Mesenchymal stem cell (in vitro differentiated cells and primary cell): ENCODE results near the gene SRD5A3.

ENCODE experiments used
- DNase-seq: peaks from one replicate; pipeline ENCODE4 v3.0.0-alpha.2; 2013
- H2AFZ ChIP-seq: one replicate; pipeline ENCODE4 v1.6.1; 2013; ENCODE audit warnings: low read depth, mild to moderate bottlenecking, control low read depth, inconsistent platforms, low read length, moderate library complexity
- H2AK5ac ChIP-seq: 2 replicates; pipeline ENCODE4 v1.6.1; 2013; ENCODE audit warnings: low read length, moderate library complexity, mild to moderate bottlenecking, inconsistent platforms; ENCODE audit not compliant: severe bottlenecking
- H2BK120ac ChIP-seq: one replicate; pipeline ENCODE4 v1.6.1; 2013; ENCODE audit warnings: low read depth, mild to moderate bottlenecking, inconsistent platforms, low read length, moderate library complexity
- H2BK12ac ChIP-seq, 2 experiments: one replicate each; pipeline ENCODE4 v1.6.1; 2013; ENCODE audit warnings: inconsistent platforms in 2 of 2, low read length in 2 of 2, mild to moderate bottlenecking in 2 of 2, moderate library complexity in 2 of 2, control low read depth in 1 of 2
- H2BK15ac ChIP-seq: one replicate; pipeline ENCODE4 v1.6.1; 2013; ENCODE audit warnings: mild to moderate bottlenecking, low read depth, inconsistent platforms; ENCODE audit not compliant: poor library complexity, severe bottlenecking
- H2BK5ac ChIP-seq: 2 replicates; pipeline ENCODE4 v1.6.1; 2013; ENCODE audit warnings: low read depth, mild to moderate bottlenecking, low read length, control low read depth, inconsistent platforms; ENCODE audit not compliant: poor library complexity, severe bottlenecking
- H3K14ac ChIP-seq, 2 experiments: one replicate each; pipeline ENCODE4 v1.6.1; 2013; ENCODE audit warnings: inconsistent platforms in 2 of 2, low read length in 2 of 2, control low read depth in 1 of 2, mild to moderate bottlenecking in 1 of 2, moderate library complexity in 1 of 2
- H3K18ac ChIP-seq, 2 experiments: one replicate each; pipeline ENCODE4 v1.6.1; 2013; ENCODE audit warnings: inconsistent platforms in 2 of 2, low read length in 2 of 2, control low read depth in 1 of 2, low read depth in 1 of 2, mild to moderate bottlenecking in 1 of 2
- H3K23ac ChIP-seq, 2 experiments: one replicate each; pipeline ENCODE4 v1.6.1; 2013; ENCODE audit warnings: inconsistent platforms in 2 of 2, low read length in 2 of 2, mild to moderate bottlenecking in 2 of 2, moderate library complexity in 2 of 2, control low read depth in 1 of 2
- H3K27ac ChIP-seq: 2 replicates; pipeline ENCODE4 v1.5.1; 2013; ENCODE audit warnings: mild to moderate bottlenecking, moderate library complexity, low read length, control low read depth, inconsistent platforms; ENCODE audit not compliant: poor library complexity, severe bottlenecking
- H3K27me3 ChIP-seq, 2 experiments: 2 replicates each; pipeline versions ENCODE4 v1.6.1 to v1.7.0; 2013; ENCODE audit warnings: low read length in 2 of 2, mild to moderate bottlenecking in 2 of 2, moderate library complexity in 2 of 2, control low read depth in 1 of 2, inconsistent platforms in 1 of 2; ENCODE audit not compliant: control insufficient read depth in 1 of 2, insufficient read depth in 1 of 2
- H3K36me3 ChIP-seq, 2 experiments: 2 replicates each; pipeline versions ENCODE4 v1.6.1 to v1.7.0; 2013; ENCODE audit warnings: low read length in 2 of 2, control low read depth in 1 of 2, inconsistent platforms in 1 of 2, low read depth in 1 of 2, mild to moderate bottlenecking in 1 of 2; ENCODE audit not compliant: insufficient read depth in 2 of 2, control insufficient read depth in 1 of 2
- H3K4ac ChIP-seq, 2 experiments: one replicate each; pipeline ENCODE4 v1.6.1; 2013; ENCODE audit warnings: inconsistent platforms in 2 of 2, low read length in 2 of 2, mild to moderate bottlenecking in 2 of 2, moderate library complexity in 2 of 2, control low read depth in 1 of 2, low read depth in 1 of 2
- H3K4me1 ChIP-seq: 2 replicates; pipeline ENCODE4 v1.6.1; 2013; ENCODE audit warnings: low read depth, low read length, control low read depth; ENCODE audit not compliant: control insufficient read depth, insufficient read depth
- H3K4me2 ChIP-seq: 2 replicates; pipeline ENCODE4 v1.6.1; 2013; ENCODE audit warnings: low read length, mild to moderate bottlenecking, inconsistent platforms; ENCODE audit not compliant: poor library complexity, severe bottlenecking
- H3K4me3 ChIP-seq, 2 experiments: 2 replicates each; pipeline versions ENCODE4 v1.5.1 to v1.7.0; 2013; ENCODE audit warnings: low read length in 2 of 2, mild to moderate bottlenecking in 2 of 2, control low read depth in 1 of 2, low read depth in 1 of 2; ENCODE audit not compliant: insufficient read depth in 1 of 2
- H3K79me1 ChIP-seq: replicated peaks from 2 replicates; pipeline ENCODE4 v1.6.1; 2013; ENCODE audit warnings: mild to moderate bottlenecking, control low read depth, low read length, inconsistent platforms; ENCODE audit not compliant: poor library complexity, severe bottlenecking
- H3K9ac ChIP-seq: 2 replicates; pipeline ENCODE4 v1.7.0; 2013; ENCODE audit warnings: mild to moderate bottlenecking, low read length, moderate library complexity
- H3K9me3 ChIP-seq: 2 replicates; pipeline ENCODE4 v1.7.0; 2013; ENCODE audit warnings: mild to moderate bottlenecking, low read length; ENCODE audit not compliant: control insufficient read depth
- H4K8ac ChIP-seq: one replicate; pipeline ENCODE4 v1.6.1; 2013; ENCODE audit warnings: inconsistent platforms, mild to moderate bottlenecking, low read length, moderate library complexity
- H4K91ac ChIP-seq: one replicate; pipeline ENCODE4 v1.6.1; 2013; ENCODE audit warnings: mild to moderate bottlenecking, low read length, inconsistent platforms
- WGBS: methylation state at CpG from one replicate; pipeline ENCODE4 v1.1.7; 2013; ENCODE audit warnings: mixed read lengths; 5-methylcytosine and 5-hydroxymethylcytosine counted together

SRD5A3 gene

DNA sequence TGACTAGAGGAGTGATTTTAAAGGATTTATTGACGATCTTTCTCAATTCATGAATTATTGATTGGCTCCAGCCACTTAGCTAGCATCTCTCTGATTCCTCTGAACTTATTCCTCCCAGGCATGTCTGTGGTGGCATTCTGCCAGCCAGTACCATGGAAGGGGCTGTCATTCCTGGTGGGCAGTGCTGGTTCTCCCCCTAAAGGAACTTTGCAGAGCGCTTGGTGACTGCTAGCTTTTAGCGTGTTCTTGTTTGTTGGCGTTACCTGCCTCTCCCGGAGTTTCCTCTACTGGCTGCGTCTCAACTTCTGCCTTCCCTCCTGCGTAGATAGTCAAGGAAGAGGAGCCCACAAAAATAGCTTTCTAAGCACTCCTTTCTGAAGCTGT, 19.3 kb downstream of the SRD5A3 start:
- no peak overlapping the region for H3K18ac ChIP-seq
- H2BK15ac ChIP-seq, result no peak overlapping the region
- H2AFZ ChIP-seq, result no peak overlapping the region
- no peak overlapping the region for H3K14ac ChIP-seq
- no peak overlapping the region for H2BK5ac ChIP-seq
- no peak overlapping the region for H2BK12ac ChIP-seq
- no peak overlapping the region for H2BK120ac ChIP-seq
- H3K9ac ChIP-seq, result no peak overlapping the region
- H3K27ac ChIP-seq, result no peak overlapping the region
- H3K27me3 ChIP-seq, result no peaks in the 10 kb centered on the region
- H3K79me1 ChIP-seq, result no peaks in the 10 kb centered on the region
- H3K36me3 ChIP-seq, result peaks cover 0 to 41% of the 10 kb centered on the region in 2 experiments
- no peak overlapping the region for H3K4ac ChIP-seq
- no peak overlapping the region for H4K91ac ChIP-seq
- peaks cover 9% of the 10 kb centered on the region for H3K4me1 ChIP-seq
- H4K8ac ChIP-seq, result no peak overlapping the region
- WGBS, result 97% methylated on average over 6 of the region's 7 CpGs
- no peak overlapping the region for H3K23ac ChIP-seq
- no peaks in the 10 kb centered on the region for H3K9me3 ChIP-seq
- no peak overlapping the region for H3K4me2 ChIP-seq
- DNase-seq, result no peak
- H3K4me3 ChIP-seq, result no peak overlapping the region
- H2AK5ac ChIP-seq, result no peak overlapping the region

DNA sequence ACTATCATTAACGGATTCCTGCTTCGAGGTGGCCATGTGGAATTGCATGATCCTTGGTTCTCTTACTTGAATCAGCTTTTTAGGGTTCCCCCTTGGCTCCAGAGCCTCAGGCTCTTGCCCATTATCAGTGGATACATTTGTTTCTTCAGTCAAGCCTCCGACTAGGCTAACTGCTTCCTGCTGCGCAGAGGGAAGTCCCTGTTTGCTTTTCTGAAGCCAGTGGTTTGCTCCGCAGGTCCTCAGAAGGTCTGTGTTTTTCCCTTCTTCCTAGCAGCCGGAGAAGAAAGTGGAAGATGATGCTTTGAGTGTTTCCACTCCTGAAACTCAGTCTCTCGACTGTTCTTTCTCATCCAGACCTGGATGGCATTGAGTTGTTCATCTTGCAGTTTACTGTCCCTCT, 20.6 kb downstream of the SRD5A3 start:
- Histone ChIP-seq H2BK15ac (no peak overlapping the region), H3K27ac (peak overlapping the region; percentile 56), H3K14ac (no peak overlapping the region), H2AK5ac (peak overlapping the region; percentile 82), H3K18ac (no peak overlapping the region), H2BK12ac (no peak overlapping the region), H2BK120ac (no peak overlapping the region), H3K36me3 (peaks cover 0 to 42% of the 10 kb centered on the region in 2 experiments), H3K4ac (no peak overlapping the region), H4K91ac (no peak overlapping the region), H3K23ac (no peak overlapping the region), H2AFZ (no peak overlapping the region), H3K27me3 (no peaks in the 10 kb centered on the region), H3K4me1 (peaks cover 9% of the 10 kb centered on the region), H3K9ac (no peak overlapping the region), H3K4me2 (no peak overlapping the region), H3K9me3 (no peaks in the 10 kb centered on the region), H3K79me1 (no peaks in the 10 kb centered on the region), H4K8ac (no peak overlapping the region), H3K4me3 (no peak overlapping the region), H2BK5ac (no peak overlapping the region)
- DNase-seq, result no peak
- 90% methylated on average over 7 of the region's 7 CpGs for WGBS

DNA sequence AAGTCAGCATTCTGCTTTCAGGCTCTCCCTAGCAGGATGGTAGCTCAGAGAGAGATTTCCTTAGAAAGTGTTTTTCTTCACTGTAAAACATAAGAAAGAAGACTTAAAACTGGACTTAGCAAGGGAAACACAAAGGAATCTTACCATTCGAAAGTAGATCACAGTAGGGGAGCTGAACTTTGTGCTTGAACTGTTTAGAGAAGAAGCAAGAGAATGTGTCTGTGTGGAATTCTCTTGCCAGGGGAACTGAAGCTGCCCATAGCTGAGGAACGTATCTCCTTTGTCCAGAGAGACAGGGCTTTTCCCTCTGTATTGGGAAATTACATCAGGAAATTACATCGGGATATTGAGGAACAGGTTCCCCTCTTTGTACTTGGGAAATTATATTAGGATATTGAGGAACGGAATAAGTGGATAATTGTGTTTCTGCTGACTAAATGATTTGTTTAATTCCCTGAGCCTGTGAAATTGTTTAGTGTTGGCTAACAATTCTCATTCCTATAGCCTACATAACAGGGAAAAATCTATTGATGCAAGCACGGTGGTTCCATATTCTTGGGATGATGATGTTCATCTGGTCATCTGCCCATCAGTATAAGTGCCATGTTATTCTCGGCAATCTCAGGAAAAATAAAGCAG, 21.2 kb downstream of the SRD5A3 start:
- Histone ChIP-seq H3K14ac (no peak overlapping the region), H3K9me3 (no peaks in the 10 kb centered on the region), H3K9ac (no peak overlapping the region), H3K23ac (no peak overlapping the region), H3K4me2 (no peak overlapping the region), H3K79me1 (no peaks in the 10 kb centered on the region), H3K4me1 (peaks cover 9% of the 10 kb centered on the region), H3K36me3 (peaks cover 0 to 42% of the 10 kb centered on the region in 2 experiments), H4K91ac (no peak overlapping the region), H2AK5ac (no peak overlapping the region), H3K4me3 (no peak overlapping the region), H2BK15ac (no peak overlapping the region), H2BK5ac (no peak overlapping the region), H4K8ac (no peak overlapping the region), H2BK120ac (no peak overlapping the region), H2BK12ac (no peak overlapping the region), H2AFZ (no peak overlapping the region), H3K27ac (peak overlapping the region; percentile 56), H3K27me3 (no peaks in the 10 kb centered on the region), H3K18ac (no peak overlapping the region), H3K4ac (no peak overlapping the region)
- WGBS, result 96% methylated on average over 5 of the region's 6 CpGs
- DNase-seq, result no peak

DNA sequence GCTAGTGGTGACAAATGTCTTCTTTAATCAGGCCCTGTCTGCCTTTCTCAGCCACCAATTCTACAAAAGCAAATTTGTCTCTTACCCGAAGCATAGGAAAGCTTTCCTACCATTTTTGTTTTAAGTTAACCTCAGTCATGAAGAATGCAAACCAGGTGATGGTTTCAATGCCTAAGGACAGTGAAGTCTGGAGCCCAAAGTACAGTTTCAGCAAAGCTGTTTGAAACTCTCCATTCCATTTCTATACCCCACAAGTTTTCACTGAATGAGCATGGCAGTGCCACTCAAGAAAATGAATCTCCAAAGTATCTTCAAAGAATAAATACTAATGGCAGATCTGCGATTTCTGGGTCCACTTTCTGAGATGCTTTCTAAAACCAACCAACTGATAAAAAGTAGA, 23.9 kb downstream of the SRD5A3 start:
- Histone ChIP-seq H4K91ac (no peak overlapping the region), H3K27me3 (no peaks in the 10 kb centered on the region), H3K4ac (no peak overlapping the region), H3K4me1 (peaks cover 2% of the 10 kb centered on the region), H3K36me3 (peaks cover 0 to 36% of the 10 kb centered on the region in 2 experiments), H3K9me3 (no peaks in the 10 kb centered on the region), H4K8ac (no peak overlapping the region), H2AFZ (no peak overlapping the region), H3K4me3 (no peak overlapping the region), H3K79me1 (no peaks in the 10 kb centered on the region), H3K27ac (no peak overlapping the region), H3K9ac (no peak overlapping the region), H2BK120ac (no peak overlapping the region), H2BK5ac (no peak overlapping the region), H2AK5ac (no peak overlapping the region), H3K14ac (no peak overlapping the region), H3K18ac (no peak overlapping the region), H3K23ac (no peak overlapping the region), H2BK12ac (no peak overlapping the region), H3K4me2 (no peak overlapping the region), H2BK15ac (no peak overlapping the region)
- DNase-seq, result no peak
- 94% methylated on average over 2 of the region's 2 CpGs for WGBS
